ENCODE results near the gene MYEF2. TPM values are rescaled to one million over a fixed set of nuclear protein-coding genes. Genes with fewer than 3 reads are reported as not detected.
A peak's percentile ranks its signal among the peaks of the same experiment; 100 is the strongest.

Gene MYEF2
- total RNA-seq, 1 donor from 2014 or later: 111 TPM

DNA sequence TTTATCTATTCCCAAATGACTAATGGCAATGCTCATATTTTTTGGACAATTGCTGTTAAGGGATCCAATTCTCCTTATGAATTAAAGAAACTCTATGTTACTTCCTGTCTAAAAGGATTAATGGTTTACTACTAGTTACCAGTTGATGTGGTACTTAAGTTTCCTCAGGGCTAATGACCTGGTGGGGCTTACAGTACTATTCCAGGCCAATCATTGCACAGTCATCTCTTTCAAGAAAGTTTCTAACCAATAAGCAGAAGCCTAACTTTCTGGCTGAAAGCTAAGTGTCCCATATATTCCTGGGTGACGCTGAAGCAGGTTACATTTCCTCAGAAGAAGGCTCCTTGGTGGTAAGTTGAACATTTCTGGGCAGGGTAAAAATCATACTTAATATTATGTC is 27.9 kb upstream of the MYEF2 start, which contains the start of gene SLC12A1:
Gene SLC12A1 (plus strand): TSS at position 322 of the 400 bp plus-strand sequence. CDS start 1,418 bp downstream, outside the sequence.
- H3K4me3 Mint-ChIP-seq: no peak within 1 kb of the TSS
- no peak within 1 kb of the TSS for H3K27ac Mint-ChIP-seq
- no peak for TF ChIP-seq CTCF (IDR thresholded peaks at IDR 0.05; ENCODE audit: unreplicated experiment)
- H3K36me3 Mint-ChIP-seq: no peaks in the 10 kb centered on the region
- no peak for DNase-seq (ENCODE audit: low spot score in 2 of 2, unreplicated experiment in 2 of 2)
- H3K9me3 Mint-ChIP-seq: no peaks in the 10 kb centered on the region
- no peaks in the 10 kb centered on the region for H3K4me1 Mint-ChIP-seq
- peaks cover 3% of the 10 kb centered on the region for H3K27me3 Mint-ChIP-seq (ENCODE audit: low read depth)

- Mint-ChIP-seq H3K4me1 (no peaks in the 10 kb centered on the region), H3K4me3 (no peak overlapping the region), H3K9me3 (no peaks in the 10 kb centered on the region), H3K27ac (no peak overlapping the region), H3K36me3 (no peaks in the 10 kb centered on the region), H3K27me3 (ENCODE audit: low read depth) (peaks cover 19% of the 10 kb centered on the region)
- no peak for DNase-seq (ENCODE audit: low spot score in 2 of 2, unreplicated experiment in 2 of 2)
- no peak for TF ChIP-seq CTCF (IDR thresholded peaks at IDR 0.05; ENCODE audit: unreplicated experiment)
Measured at GRCh38 chr15:48202068-48202467, 24.0 kb upstream of the MYEF2 start.

DNA sequence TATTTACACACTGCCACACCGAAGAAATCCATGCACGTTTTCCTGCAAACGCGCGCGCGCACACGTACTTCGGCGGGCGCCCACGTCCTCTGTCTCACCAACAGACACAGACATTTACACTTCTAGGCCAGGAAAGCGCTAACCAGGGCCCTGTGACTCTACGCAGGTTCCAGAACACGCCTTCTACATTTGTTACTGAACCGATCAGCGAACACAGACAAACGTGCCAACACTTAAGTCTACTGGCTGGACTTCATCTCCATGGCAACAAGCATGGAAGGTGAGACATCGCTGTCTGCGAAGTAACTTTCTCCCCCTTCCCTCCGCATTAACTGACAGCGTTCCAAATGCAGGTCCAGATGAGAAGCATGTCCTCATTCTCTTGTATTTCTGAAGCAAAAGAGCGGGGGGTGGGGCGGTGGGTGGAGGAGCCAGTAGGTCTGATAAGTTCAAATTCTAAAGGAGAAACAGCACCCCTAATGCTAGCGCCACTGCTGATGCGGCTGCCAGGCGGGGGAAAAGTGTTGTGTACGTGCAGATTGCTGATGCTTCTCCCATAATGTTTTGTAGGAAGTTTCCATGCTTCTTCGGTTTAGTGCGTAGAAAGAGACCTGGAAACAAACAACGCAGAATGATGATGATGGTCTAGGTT is 13.6 kb upstream of the MYEF2 start, which contains the start of gene CTXN2:
Gene CTXN2 (plus strand): TSS at position 92 of the 652 bp plus-strand sequence. CDS start 9,636 bp downstream, outside the sequence.
- peak within 1 kb of the TSS; percentile 56 for H3K4me3 Mint-ChIP-seq
- H3K9me3 Mint-ChIP-seq: no peaks in the 10 kb centered on the region
- DNase-seq (ENCODE audit: low spot score in 2 of 2, unreplicated experiment in 2 of 2): no peak
- no peak within 1 kb of the TSS for H3K27ac Mint-ChIP-seq
- H3K4me1 Mint-ChIP-seq: peaks cover 7% of the 10 kb centered on the region
- no peak for TF ChIP-seq CTCF (IDR thresholded peaks at IDR 0.05; ENCODE audit: unreplicated experiment)
- H3K36me3 Mint-ChIP-seq: no peaks in the 10 kb centered on the region
- peaks cover 51% of the 10 kb centered on the region for H3K27me3 Mint-ChIP-seq (ENCODE audit: low read depth)

DNA sequence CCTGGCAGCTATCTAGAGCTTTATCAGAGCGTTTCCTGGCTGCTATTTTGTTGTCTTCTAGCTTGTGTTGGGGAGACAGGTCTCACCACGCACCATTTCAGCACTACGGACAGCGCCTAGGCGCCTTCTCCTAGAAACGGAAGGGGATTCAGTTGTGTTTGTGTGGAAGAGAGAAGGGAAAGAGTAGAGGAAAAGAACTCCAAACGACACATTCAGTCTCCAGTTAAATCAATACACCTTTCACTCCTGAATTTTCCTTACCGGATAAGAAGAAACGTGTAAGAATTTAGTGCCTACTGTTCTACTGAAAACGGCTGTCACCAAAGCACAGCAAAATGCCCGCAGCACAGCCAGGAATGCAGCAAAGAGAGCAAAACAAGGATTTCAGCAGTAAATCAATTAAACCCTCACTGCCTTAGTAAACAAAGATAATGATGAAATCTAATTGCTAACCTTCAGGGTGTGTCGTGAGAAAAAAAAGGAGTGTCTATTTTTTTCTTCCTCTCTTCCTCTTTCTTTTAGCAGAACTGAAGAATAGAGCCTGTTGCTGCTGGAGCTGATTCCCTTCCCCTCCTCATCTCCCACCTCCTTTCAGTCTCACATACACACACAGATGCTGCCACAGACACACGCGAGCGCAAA is 13.0 kb upstream of the MYEF2 start:
- H3K36me3 Mint-ChIP-seq: no peaks in the 10 kb centered on the region
- no peak overlapping the region for H3K27ac Mint-ChIP-seq

DNA sequence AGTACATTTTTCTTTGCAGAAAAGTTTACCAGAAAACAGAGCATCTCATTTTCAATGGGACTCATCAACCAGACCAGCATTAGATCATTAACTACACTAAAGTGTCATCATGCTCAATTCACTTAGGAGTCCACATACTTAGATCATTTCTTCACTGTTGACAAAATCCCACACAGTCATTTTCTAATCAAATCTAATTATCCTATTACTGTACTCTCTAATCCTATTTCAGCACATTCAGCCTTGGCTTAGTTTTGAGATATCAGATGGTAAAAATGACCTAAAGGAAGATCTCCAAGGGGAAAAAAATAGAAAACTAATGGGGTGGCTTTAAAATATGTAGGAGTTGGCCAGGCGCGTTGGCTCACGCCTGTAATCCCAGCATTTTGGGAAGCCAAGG is 8.2 kb upstream of the MYEF2 start:
- Mint-ChIP-seq H3K27me3 (ENCODE audit: low read depth) (peaks cover 26% of the 10 kb centered on the region), H3K4me1 (peaks cover 3% of the 10 kb centered on the region), H3K4me3 (no peak overlapping the region), H3K36me3 (no peaks in the 10 kb centered on the region), H3K9me3 (peaks cover 11% of the 10 kb centered on the region), H3K27ac (no peak overlapping the region)
- no peak for TF ChIP-seq CTCF (IDR thresholded peaks at IDR 0.05; ENCODE audit: unreplicated experiment)
- no peak for DNase-seq (ENCODE audit: low spot score in 2 of 2, unreplicated experiment in 2 of 2)

More for the DNA sequence above, 13.0 kb upstream of the MYEF2 start:
- Mint-ChIP-seq H3K27me3 (ENCODE audit: low read depth) (peaks cover 48% of the 10 kb centered on the region), H3K4me1 (peaks cover 7% of the 10 kb centered on the region), H3K4me3 (peak overlapping the region; percentile 56), H3K9me3 (no peaks in the 10 kb centered on the region)
- TF ChIP-seq CTCF (IDR thresholded peaks at IDR 0.05; ENCODE audit: unreplicated experiment): no peak
- DNase-seq (ENCODE audit: low spot score in 2 of 2, unreplicated experiment in 2 of 2): peak; percentile 78 to 91

All from mesothelial cell of epicardium (in vitro differentiated cells).